Cardiac septum (tissue), 1 donor: ENCODE results near the gene VANGL2. TPM values are rescaled to one million over a fixed set of nuclear protein-coding genes. Genes with fewer than 3 reads are reported as not detected.
"Not testable (repeated sequence)": the region's sequence is repeated elsewhere in the genome, so short reads cannot be mapped to it uniquely, and the experiment has no call there.

ENCODE experiments used
- DNase-seq: peaks from one replicate; pipeline ENCODE4 v3.0.0-alpha.2; 2020; ENCODE audit warnings: low spot score
- intact Hi-C: fragments of 100-400 bp; cut with DNase I; formaldehyde crosslinking; loops from one replicate; pipeline ENCODE4 v1.14.0; 2022
- total RNA-seq: library from RNA; stranded (reverse); fragmentation: NEBNext Ultra II Directional; extraction: Animal tissue kit (Norgen Biotek cat#: 25700); gene quantifications from one replicate; pipeline ENCODE4 v1.2.1, GENCODE V29; 2021
- donor health status: DM: no; HTN: no; CAD: no.

Gene VANGL2
- total RNA-seq, 1 donor from 2014 or later: 1.4 TPM

DNA sequence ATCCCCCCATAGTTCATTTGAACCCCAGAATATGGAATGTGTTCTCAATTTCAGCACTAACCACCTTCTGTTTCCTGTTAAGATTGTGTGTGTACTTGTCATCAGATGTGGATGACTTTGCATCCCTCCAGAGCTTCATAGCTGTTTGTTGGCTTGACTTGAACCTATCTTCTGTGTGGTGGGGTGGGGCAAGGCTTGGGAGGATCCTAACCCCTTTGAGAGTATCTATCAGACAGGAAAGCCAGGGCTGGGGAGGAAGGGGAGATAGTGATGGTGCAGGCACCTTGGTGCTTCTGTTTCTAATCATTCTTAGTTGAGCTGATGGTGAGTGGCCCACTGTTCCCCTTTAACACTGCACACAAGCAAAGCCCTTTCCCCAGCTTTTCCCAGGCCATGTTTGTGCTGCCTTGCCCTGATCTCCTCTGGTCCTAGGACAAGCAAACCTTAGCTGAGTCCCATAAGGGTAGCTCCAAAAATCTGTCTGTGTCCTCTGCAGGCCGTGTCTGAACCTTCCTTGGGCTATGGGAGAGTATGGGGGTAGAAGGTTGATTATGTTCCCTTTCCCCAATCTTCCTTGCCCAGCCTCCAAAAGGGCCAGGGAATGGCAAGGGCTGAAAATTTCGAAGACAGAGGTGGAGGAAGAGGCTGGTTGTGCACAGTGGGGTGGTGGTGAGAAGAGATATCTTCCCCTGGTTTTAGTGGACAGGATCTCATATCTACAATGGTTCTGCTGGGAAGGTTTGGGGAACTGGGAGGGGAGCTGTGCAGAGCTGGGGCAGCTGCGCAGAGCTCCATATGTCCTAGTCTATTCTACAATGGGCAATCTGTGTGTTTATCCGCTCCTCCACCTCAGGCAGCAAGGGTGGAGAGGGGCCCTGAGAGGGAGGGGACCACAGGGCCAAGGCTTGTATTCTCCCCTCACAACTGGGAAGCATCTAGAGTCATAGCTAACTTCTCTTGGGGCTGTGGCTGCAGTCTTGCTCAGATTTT lies 32.1 kb upstream of the VANGL2 start:
- no peak for DNase-seq
- intact Hi-C loops: no loop called here

DNA sequence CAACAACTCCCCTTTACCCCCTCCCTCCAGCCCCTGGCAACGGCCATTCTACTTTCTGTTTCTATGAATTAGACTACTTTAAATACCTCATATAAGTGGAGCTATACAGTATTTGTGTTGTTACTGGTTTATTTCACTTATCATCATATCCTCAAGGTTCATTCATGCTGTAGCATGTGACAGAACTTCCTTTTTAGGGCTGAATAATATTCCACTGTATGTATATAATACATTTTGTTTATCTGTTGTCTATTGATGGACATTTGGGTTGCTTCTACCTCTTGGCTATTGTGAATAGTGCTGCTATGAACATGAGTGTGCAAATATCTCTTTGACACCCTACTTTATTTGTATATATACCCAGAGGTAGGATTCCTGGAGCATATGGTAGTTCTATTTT lies 31.3 kb upstream of the VANGL2 start:
- intact Hi-C loops: no loop called here

GRCh38 chr1:160370561-160371345 lies 29.6 kb upstream of the VANGL2 start:
- intact Hi-C loops: no loop called here
- no peak for DNase-seq

More for the DNA sequence above, 31.3 kb upstream of the VANGL2 start:
- DNase-seq: no peak

- intact Hi-C loops: no loop called here
- DNase-seq: no peak
Measured at GRCh38 chr1:160371346-160371631, 29.1 kb upstream of the VANGL2 start.

DNA sequence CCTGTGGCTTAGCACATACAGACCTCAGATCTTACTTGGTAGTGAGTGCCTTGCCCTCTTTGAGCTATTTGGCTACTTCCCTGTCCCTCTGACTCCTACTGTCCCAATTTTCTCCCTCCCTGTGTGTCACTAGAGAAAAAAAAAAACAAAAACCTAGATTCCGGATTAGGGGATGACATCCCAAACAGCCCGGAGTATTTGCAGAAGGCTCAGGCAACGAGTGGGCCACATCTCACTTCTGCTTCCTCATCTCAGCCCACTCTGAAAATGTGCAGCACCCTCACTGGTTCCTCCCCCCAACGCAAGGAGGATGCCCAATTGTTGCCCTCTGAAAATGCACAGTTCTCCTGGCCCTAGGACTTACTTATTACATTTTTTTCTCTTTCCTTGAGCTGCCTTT lies 28.6 kb upstream of the VANGL2 start:
- intact Hi-C loops: no loop called here

GRCh38 chr1:160373696-160374095 lies 26.7 kb upstream of the VANGL2 start:
- DNase-seq: no peak
- intact Hi-C loops: no loop called here

More for the DNA sequence above, 28.6 kb upstream of the VANGL2 start:
- no peak for DNase-seq

- DNase-seq: no peak
- intact Hi-C loops: loop anchor here (5.0 kb wide), 2 partner anchors 272 to 287 kb away; no protein-coding TSS in a partner anchor
Measured at GRCh38 chr1:160374306-160375110, 25.9 kb upstream of the VANGL2 start.

- intact Hi-C loops: loop anchor here (5.0 kb wide), 2 partner anchors 274 to 289 kb away; no protein-coding TSS in a partner anchor
- no peak for DNase-seq
Measured at GRCh38 chr1:160375788-160376524, 24.4 kb upstream of the VANGL2 start.

DNA sequence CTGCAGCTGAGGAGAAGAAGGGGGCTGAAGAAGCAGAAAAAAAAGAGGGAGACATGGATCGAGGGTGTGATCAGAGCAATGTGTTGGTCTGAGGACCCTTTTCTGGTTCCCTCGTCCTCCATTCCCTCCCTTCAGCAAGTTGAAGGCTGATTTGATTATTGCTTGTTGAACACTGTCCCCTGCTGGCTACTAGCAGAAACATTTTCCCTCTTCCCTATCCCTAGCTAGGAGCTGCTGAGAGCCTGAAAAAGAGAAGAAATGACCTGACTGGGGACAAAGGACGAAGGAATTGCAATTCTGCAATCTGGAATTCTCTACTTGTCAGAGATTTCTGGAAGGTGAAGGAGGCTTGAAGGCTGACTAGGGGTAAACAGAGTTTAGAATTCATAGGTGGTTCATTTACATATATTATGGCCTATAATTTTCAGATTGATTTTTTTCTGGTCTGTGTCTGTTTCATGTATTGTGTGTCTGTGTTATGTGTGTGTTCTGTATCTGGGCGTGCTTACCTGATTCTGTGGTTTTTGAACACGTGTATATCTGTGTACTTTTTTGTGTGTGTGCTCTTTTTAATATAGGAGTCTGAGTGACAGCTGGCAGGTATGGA lies 23.7 kb upstream of the VANGL2 start:
- intact Hi-C loops: loop anchor here (5.0 kb wide), 2 partner anchors 274 to 289 kb away; no protein-coding TSS in a partner anchor

DNA sequence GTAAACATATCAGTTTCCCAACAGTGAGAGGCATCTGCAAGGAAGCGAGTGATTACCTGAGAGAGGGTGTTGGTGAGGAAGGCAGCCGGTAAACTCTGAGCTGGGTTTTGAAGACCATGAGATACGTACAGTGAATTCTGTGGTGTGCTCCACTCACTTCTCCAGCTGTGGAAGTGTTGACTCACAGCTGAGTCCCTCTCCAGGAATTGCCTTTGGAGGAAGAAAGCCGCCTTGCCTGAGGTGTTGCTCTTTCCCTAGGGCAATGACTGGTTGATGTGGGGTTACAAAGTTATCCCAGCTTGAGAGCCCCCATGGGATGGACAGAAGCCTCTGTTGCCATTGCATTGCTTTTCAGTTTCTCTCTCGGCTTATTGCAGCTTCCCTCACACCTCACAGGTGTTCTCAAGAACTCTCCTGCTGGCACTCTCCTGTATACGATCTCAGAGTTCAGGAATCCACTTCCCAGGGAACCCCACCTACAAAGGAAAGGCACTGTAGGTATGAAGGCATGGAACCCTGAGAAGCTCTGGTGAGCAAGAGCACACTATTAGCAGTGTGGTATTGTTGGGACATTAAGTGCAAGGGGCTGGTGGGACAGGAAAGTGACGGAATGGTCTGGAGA lies 22.7 kb upstream of the VANGL2 start:
- intact Hi-C loops: loop anchor here (5.0 kb wide), 2 partner anchors 275 to 290 kb away; no protein-coding TSS in a partner anchor

More for the DNA sequence above, 23.7 kb upstream of the VANGL2 start:
- DNase-seq: no peak

GRCh38 chr1:160384812-160385211 lies 15.6 kb upstream of the VANGL2 start:
- DNase-seq, intact Hi-C loops: not testable (repeated sequence)

More for the DNA sequence above, 22.7 kb upstream of the VANGL2 start:
- no peak for DNase-seq

DNA sequence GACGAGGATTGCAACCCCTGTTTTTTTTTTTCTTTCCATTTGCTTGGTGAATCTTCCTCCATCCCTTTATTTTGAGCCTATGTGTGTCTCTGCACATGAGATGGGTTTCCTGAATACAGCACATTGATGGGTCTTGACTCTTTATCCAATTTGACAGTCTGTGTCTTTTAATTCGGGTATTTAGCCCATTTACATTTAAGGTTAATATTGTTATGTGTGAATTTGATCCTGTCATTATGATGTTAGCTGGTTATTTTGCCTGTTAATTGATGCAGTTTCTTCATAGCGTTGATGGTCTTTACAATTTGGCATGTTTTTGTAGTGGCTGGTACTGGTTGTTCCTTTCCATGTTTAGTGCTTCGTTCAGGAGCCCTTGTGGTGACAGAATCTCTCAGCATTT lies 12.0 kb upstream of the VANGL2 start:
- DNase-seq, intact Hi-C loops: not testable (repeated sequence)

DNA sequence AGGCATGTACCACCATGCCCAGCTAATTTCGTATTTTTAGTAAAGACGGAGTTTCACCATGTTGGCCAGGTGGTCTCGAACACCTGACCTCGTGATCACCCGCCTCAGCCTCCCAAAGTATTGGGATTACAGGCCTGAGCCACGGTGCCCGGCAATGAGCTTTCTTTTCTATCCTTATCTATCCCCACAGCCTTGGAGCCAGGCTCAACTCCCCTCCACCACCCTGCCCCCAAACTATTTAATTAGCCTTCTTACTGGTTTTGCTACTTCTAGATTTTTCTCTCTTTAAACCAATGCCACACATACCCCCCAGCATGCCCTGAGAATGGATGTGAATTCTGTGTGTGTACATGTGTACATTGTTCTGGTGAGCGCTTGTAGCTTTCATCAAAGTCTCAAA lies 5.7 kb upstream of the VANGL2 start:
- intact Hi-C loops: no loop called here
- no peak for DNase-seq

- intact Hi-C loops: no loop called here
- DNase-seq: no peak
Measured at GRCh38 chr1:160397651-160398050, 2.7 kb upstream of the VANGL2 start.

DNA sequence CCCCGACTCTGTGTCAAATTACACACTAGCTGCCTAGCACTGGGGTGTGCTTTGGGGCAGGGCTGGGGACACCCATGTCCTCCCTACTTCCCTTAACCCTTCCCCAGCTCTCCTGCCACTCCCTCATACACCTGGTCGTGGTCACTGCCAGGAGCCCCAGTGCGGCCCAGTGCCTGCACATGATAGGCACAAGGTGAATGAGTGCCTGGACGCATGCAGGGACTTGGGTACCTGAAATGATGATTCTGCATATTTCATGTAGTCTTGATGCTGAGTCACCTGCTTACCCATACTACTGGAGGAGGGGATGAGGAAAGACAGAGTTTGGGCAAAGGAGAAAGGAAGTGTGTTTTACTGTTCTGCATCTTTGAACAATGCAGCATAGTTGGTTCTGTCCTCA lies 1.5 kb upstream of the VANGL2 start:
- intact Hi-C loops: no loop called here
- DNase-seq: no peak

GRCh38 chr1:160399544-160400222 lies 681 bp upstream of the VANGL2 start:
- DNase-seq: no peak
- intact Hi-C loops: no loop called here
